Stimulated activated naive CD4-positive, alpha-beta T cell treated with Interleukin-2 at 50 U/mL for 16 hours (primary cell): ENCODE results near the gene POU2F1.
A peak's percentile ranks its signal among the peaks of the same experiment; 100 is the strongest.

Experiments used
- DNase-seq: peaks from one replicate; lab custom pipeline; 2025; lab: John Stamatoyannopoulos, UW

Gene POU2F1

GRCh38 chr1:167220537-167221125 is at the start of gene POU2F1:
Gene POU2F1, plus strand, starts transcription at chr1:167220886. Its CDS starts 12 bp downstream, at chr1:167220898.
- peak; percentile 100 for DNase-seq

DNA sequence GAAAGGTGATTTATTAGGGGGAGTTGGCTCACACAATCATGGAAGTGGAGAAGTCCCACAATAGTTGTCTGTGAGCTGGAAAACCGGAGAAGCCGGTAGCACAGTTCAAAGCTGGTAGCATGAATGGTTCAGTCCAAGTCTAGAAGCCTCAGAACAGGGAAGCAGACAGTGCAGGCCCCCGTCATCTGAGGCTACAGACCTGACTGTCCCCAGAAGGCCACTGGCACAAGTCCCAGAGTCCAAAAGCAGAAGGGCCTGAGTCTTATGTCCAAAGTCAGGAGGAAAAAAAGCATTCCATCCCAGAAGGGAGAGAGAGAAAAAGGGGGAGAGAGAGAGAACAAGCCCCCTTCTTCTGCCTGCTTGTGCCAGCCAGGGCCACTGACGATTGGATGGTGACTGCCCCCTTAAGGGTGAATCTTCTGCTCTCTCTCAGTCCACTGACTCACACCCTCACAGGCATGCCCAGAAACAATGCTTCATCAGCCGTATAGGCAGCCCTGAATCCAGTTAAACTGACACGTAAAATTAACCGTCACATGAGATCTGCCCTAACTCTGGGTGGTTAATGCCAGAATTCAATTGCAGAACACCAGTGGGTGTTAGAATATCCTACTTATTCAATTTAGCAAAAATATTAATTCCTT is 49.3 kb upstream of the POU2F1 start:
- no peak for DNase-seq

DNA sequence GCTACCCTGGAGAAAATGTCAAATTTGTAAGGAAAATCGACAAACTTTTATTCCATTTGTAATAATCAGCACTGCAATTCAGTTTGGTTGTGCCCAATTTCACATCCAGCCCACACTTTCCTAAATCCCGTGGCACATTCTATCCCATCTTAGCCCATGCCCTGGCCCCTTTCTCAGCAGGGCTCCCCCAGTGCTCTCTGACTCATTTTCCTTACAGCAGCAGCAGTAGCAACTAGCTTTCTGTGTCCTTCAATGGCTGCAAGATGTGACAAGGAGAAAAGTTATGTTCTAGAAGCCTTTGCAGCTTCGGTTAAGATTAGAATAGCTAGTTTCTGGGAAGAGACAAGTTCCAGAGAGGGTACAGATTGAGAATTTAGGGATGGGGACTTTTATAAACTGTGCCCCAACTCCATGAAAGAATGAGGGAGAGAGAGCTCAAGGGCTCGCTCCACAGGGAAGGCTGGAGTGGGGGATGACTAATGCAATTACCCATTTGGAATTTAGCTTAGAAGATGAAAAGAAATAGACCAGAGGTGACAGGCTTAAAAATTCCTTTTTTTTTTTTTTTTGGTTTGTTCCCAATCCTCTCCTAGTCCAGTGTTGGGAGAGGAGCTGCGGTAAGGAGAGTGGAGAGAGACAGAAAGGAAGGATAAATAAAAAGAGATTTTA is 47.0 kb upstream of the POU2F1 start:
- DNase-seq: no peak

GRCh38 chr1:167175901-167176300 is 44.8 kb upstream of the POU2F1 start:
- DNase-seq: no peak

DNA sequence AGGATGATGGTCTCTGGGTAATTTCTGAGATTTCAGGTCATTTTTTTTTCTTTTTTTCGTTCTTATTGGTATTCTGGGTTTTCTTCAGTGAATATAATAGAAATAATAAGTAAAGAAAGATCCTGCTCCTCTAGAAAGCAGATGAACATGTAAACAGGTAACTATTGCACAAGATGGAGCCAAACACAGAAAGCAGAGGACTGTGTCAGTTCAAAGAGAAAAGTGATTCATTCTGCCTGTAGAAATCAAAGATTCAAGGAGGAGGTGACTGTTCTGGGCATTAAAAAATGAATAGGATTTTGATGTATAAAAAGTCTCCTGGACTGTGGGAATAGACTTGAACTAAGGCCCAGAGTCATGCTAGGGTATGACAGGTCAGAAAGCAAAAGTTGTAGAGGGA is 41.9 kb upstream of the POU2F1 start:
- no peak for DNase-seq

DNA sequence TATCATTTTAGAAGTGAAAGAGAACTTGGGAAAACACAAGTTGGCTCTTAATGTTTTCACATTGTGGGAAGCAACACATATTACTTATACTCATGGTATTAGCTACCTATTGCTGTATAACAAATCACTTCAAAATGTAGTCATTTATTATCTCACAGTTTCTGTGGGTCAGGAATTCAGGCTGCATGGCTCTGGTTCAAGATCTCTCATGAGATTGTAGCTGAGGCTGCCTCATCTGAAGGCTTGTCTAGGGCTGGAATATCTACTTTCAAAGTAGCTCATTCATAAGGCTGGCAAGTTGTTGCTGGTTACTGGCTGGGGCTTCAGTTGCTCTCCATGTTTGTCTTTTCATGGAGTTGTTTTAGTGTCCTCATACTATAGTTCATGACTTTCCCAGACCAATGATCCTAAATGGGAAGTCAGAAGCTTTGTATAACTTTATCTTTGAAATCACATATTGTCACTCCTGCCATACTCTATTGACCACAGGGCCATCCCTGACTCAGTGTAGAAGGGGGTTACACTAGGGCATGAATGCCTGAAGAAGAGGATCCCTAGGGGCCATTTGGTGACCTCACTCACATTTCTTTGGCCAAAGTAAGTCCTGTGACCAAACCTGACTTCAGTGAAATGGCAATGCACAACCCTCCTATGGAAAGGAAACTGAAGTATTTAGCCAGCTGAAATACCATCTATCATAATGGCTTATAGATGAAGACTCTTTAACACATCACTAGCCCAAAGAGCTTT is 37.9 kb upstream of the POU2F1 start:
- no peak for DNase-seq

- no peak for DNase-seq
Observed at GRCh38 chr1:167184081-167184480, 36.6 kb upstream of the POU2F1 start.

- no peak for DNase-seq
Observed at GRCh38 chr1:167185062-167185461, 35.6 kb upstream of the POU2F1 start.

- DNase-seq: no peak
Observed at GRCh38 chr1:167185974-167186657, 34.6 kb upstream of the POU2F1 start.

- no peak for DNase-seq
Observed at GRCh38 chr1:167186771-167187170, 33.9 kb upstream of the POU2F1 start.

DNA sequence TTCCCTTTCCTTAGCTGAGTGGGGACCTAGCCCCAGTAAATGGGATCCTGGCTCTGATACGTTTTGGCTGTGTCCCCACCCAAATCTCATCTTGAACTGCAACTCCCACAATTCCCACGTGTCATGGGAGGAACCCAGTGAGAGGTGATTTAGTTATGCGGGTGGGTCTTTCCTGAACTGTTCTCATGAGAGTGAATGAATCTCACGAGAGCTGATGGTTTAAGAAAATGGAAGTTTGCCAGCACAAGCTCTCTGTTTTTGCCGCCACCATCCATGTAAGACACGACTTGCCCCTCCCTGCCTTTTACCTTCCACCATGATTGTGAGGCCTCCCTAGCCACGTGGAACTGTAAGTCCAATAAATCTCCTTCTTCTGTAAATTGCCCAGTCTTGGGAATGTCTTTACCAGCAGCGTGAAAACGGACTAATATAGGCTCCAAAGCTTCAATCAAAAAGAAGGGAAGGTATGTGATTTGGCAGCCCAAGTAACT is 29.9 kb upstream of the POU2F1 start:
- DNase-seq: no peak

GRCh38 chr1:167191958-167192357 is 28.7 kb upstream of the POU2F1 start:
- no peak for DNase-seq

DNA sequence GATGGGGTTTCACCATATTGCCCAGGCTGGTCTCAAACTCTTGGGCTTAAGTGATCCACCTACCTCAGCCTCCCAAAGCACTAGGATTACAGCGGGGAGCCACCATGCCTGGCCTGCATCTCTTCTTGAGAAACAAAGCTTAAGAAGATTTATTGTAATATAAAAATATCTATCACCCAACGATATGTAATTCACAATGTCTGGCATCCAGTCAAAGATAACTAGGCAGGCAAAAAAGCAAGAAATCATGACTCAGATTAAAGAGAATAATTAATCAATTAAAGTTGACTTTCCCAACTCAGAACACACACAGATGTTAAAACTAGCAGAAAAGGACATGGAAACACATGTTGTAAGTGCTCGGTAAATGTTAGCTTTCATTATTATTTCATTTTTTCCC is 26.5 kb upstream of the POU2F1 start:
- DNase-seq: no peak

GRCh38 chr1:167196166-167196565 is 24.5 kb upstream of the POU2F1 start:
- DNase-seq: no peak

DNA sequence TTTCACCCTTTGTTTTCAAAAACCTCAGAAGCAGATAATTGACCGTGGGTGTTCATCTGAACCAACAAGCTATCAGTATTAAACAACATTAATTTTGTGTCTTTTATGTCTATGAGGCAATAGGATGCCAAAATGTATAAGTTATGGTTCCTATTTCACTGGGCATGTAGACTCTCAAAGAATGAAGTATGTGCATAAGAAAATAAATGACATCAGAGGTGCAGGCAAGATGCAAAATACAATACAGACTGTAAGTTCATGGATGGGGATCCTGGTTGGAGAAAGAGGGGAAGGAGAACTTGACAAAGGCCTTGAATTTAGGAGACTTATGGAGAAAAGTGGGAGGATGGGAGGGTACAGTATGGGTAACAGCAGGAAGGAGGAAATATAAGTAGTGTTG is 23.4 kb upstream of the POU2F1 start:
- no peak for DNase-seq

DNA sequence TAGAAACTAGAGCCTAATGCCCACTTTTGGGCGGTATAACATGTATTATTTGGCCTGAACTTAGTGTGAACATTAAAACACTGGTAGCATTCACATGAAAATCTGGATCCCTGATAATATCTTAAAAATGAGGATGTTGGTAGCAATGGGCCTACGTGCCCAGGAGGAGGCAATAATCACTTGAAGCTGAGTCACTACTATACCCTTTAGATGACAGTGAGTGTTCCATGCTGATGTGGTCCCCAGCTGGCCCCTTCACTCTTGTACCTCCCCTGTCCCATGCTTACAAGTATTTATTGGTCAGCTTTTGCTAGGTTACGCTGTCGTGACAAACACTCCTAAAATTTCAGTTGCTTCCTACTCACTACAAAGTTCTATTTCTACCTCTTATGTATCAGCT is 23.0 kb upstream of the POU2F1 start:
- no peak for DNase-seq

DNA sequence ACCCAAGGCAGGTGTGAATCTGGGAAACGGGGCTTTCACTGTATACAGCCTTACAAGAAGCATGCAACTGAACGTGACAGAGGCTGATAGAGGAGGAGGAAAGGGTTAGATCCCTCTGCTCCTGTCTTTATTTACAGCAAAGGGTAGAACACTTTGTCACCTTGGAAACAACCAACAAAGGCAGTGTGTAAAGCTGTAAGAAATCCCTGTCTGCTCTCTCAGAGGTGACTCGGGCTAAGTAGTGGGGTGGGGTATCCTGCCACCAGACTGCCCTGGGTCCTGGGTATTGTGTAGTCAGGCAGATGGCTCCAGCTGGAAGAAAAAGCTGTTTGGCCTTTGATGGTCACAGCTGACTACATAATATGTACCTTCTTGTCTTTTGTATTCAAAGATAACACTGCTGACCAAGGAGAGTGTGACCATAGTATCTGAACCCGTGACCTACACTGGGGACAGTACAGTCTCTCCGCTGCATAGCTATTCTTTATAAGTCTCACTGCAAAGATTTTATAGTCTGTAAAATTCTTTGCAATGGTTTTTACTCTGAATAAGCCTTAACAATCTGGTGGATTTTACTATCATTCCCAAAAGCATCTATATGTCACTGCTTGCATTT is 22.1 kb upstream of the POU2F1 start:
- DNase-seq: no peak

GRCh38 chr1:167199656-167200055 is 21.0 kb upstream of the POU2F1 start:
- no peak for DNase-seq

- no peak for DNase-seq
Observed at GRCh38 chr1:167200272-167200671, 20.4 kb upstream of the POU2F1 start.

- DNase-seq: no peak
Observed at GRCh38 chr1:167200749-167201148, 19.9 kb upstream of the POU2F1 start.

DNA sequence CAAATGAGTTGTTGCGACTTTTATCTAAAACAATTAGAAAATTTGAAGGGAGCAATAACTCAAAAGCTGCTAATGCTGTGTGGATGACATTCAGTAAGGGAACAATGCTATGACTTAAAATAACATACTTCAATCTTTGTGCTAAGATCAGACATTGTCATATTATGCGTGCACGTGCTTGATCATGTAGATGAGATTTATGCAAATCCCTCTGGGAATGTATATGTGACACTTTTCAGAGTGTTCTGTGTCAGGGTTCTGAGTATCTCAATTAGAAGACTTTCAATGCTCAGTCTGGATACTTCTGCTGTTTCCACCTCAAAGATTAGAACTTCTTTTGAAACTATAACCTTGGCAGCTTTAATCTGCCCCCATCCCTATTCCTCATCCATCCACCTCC is 18.6 kb upstream of the POU2F1 start:
- DNase-seq: no peak
